HepG2 (cell line): ENCODE data around the gene PLSCR5. TPM values are rescaled to one million over a fixed set of nuclear protein-coding genes. Genes with fewer than 3 reads are reported as not detected.

Experiments used
- BHLHE40 ChIP-seq: IDR thresholded peaks from 2 replicates; pipeline ENCODE4 v1.6.1; 2011; ENCODE audit warnings: low read length, improper control_type of control experiment
- BRD4 ChIP-seq: sonication (generic); formaldehyde crosslinking; IDR thresholded peaks from 2 replicates; pipeline ENCODE4 v1.4.0; 2020; ENCODE audit warnings: missing genetic modification reagents
- CENPT ChIP-seq: sonication (generic); formaldehyde crosslinking; IDR thresholded peaks from 2 replicates; pipeline ENCODE4 v1.8.0; 2022; ENCODE audit warnings: low read depth, mild to moderate bottlenecking, moderate library complexity, missing genetic modification reagents
- GATAD2A ChIP-seq: IDR thresholded peaks from 2 replicates; pipeline ENCODE4 v1.6.1; 2016
- HINFP ChIP-seq: sonication (generic); formaldehyde crosslinking; IDR thresholded peaks from 2 replicates; pipeline ENCODE4 v1.4.0; 2020; ENCODE audit warnings: low read depth, mild to moderate bottlenecking, missing genetic modification reagents
- HNF1A ChIP-seq, 2 experiments: sonication (generic) in 1 of 2; formaldehyde crosslinking in 1 of 2; IDR thresholded peaks; 2 replicates each; pipeline versions ENCODE4 v1.4.0 to v1.6.1; 2016 to 2020; ENCODE audit warnings: borderline replicate concordance in 1 of 2, low read depth in 1 of 2, mild to moderate bottlenecking in 1 of 2, missing genetic modification reagents in 1 of 2
- KLF15 ChIP-seq: sonication (generic); formaldehyde crosslinking; IDR thresholded peaks from 2 replicates; pipeline ENCODE4 v1.8.1; 2023; ENCODE audit warnings: borderline replicate concordance, mild to moderate bottlenecking, inconsistent platforms, missing genetic modification reagents, mixed read lengths
- RBM39 ChIP-seq: fragments of 200-400 bp; formaldehyde crosslinking; IDR thresholded peaks from one replicate; pipeline ENCODE4 v1.6.1; 2018; ENCODE audit warnings: antibody characterized with exemption, mild to moderate bottlenecking, low read depth, low read length; ENCODE audit not compliant: poor library complexity, severe bottlenecking
- RXRA ChIP-seq: sonication (generic); formaldehyde crosslinking; IDR thresholded peaks from 2 replicates; pipeline ENCODE4 v1.5.1; 2020; ENCODE audit warnings: missing genetic modification reagents
- SMARCC2 ChIP-seq: fragments of 450-650 bp; IDR thresholded peaks from 2 replicates; pipeline ENCODE4 v1.6.1; 2017; ENCODE audit warnings: antibody characterized with exemption, mild to moderate bottlenecking
- TSC22D2 ChIP-seq: sonication (generic); formaldehyde crosslinking; IDR thresholded peaks from 2 replicates; pipeline ENCODE4 v1.5.1; 2020; ENCODE audit warnings: missing genetic modification reagents, mild to moderate bottlenecking, borderline replicate concordance
- ZFAT ChIP-seq: sonication (generic); formaldehyde crosslinking; conservative IDR thresholded peaks from 2 replicates; pipeline ENCODE4 v1.8.1; 2023; ENCODE audit warnings: missing genetic modification reagents, inconsistent platforms
- ZNF234 ChIP-seq: sonication (generic); formaldehyde crosslinking; conservative IDR thresholded peaks from 2 replicates; pipeline ENCODE4 v1.5.1; 2020; ENCODE audit warnings: mild to moderate bottlenecking, missing genetic modification reagents
- ZNF629 ChIP-seq: sonication (generic); formaldehyde crosslinking; conservative IDR thresholded peaks from 2 replicates; pipeline ENCODE4 v1.5.0; 2020; ENCODE audit warnings: missing genetic modification reagents
- ZNF7 ChIP-seq: IDR thresholded peaks from 2 replicates; pipeline ENCODE4 v1.6.1; 2016; ENCODE audit warnings: missing biosample characterization, missing genetic modification reagents
- ZNF891 ChIP-seq: sonication (generic); formaldehyde crosslinking; IDR thresholded peaks from 2 replicates; pipeline ENCODE4 v1.5.0; 2020; ENCODE audit warnings: mild to moderate bottlenecking, missing genetic modification reagents
- ZSCAN31 ChIP-seq: sonication (generic); formaldehyde crosslinking; IDR thresholded peaks from 2 replicates; pipeline ENCODE4 v1.5.0; 2020; ENCODE audit warnings: low read depth, mild to moderate bottlenecking, missing genetic modification reagents
- ZZZ3 ChIP-seq: sonication (generic); formaldehyde crosslinking; IDR thresholded peaks from 2 replicates; pipeline ENCODE4 v1.4.0; 2020; ENCODE audit warnings: missing genetic modification reagents, mild to moderate bottlenecking, borderline replicate concordance
- polyA plus RNA-seq, 8 experiments: library from polyadenylated mRNA; depleted of rRNA in 3 of 8; stranded (reverse) in 7 of 8; unstranded in 1 of 8; fragments of >200 nt; fragmentation: Illumina TruSeq in 4 of 8; extraction: Trizol in 4 of 8; gene quantifications; 2 replicates each; pipeline versions ENCODE4 v1.2.1 to v1.2.3, GENCODE V29; 2011 to 2016; ENCODE audit warnings: low read depth in 4 of 8, missing spikeins in 1 of 8, mixed read lengths in 1 of 8; ENCODE audit not compliant: insufficient read depth in 1 of 8
- total RNA-seq, 5 experiments: library from RNA; depleted of rRNA; stranded (reverse); fragments of >200 nt; fragmentation: Illumina TruSeq; extraction: Trizol; gene quantifications; 2 replicates each; pipeline ENCODE4 v1.2.3, GENCODE V29; 2016; ENCODE audit warnings: low read depth in 1 of 5
- TF ChIP-seq, protein P1 (sequence below): sonication (generic); formaldehyde crosslinking; IDR thresholded peaks from 2 replicates; pipeline ENCODE4 v1.4.0; 2020; ENCODE audit warnings: missing genetic modification reagents; ENCODE audit errors: not compliant biosample characterization
- TF ChIP-seq, protein P2 (sequence below): sonication (generic); formaldehyde crosslinking; IDR thresholded peaks from 2 replicates; pipeline ENCODE4 v1.4.0; 2020; ENCODE audit warnings: missing genetic modification reagents

The PLSCR5 gene
- total and polyA plus RNA-seq, 2 of the 13 experiments (the other 11 are each of a cell fraction or from before 2014, with no cell fraction given): 0.50 TPM; not detected in 1

GRCh38 chr3:146626403-146627122, 21.4 kb upstream of the PLSCR5 start (continued):
- TF ChIP-seq HNF1A (IDR thresholded peaks at IDR 0.05; ENCODE audit: low read depth) (peak; percentile 75), HNF1A (CRISPR knock-in tag; IDR thresholded peaks at IDR 0.05; ENCODE audit: borderline replicate concordance) (peak; percentile 87; the same call in 1 of the 2 replicates), ZNF7 (CRISPR knock-in tag) (no peak), GATAD2A (peak; percentile 95), KLF15 (CRISPR knock-in tag) (no peak), ZNF234 (no peak), BRD4 (CRISPR knock-in tag) (no peak), ZZZ3 (no peak), ZNF629 (CRISPR knock-in tag) (no peak), SMARCC2 (no peak), TSC22D2 (CRISPR knock-in tag) (no peak), CENPT (CRISPR knock-in tag) (no peak), RBM39 (no peak), ZNF891 (CRISPR knock-in tag) (no peak), HINFP (CRISPR knock-in tag) (no peak), ZSCAN31 (CRISPR knock-in tag) (no peak), RXRA (no peak; the same call in 1 of the 2 replicates), BHLHE40 (peak; percentile 49; the same call in 1 of the 2 replicates), ZFAT (CRISPR knock-in tag) (no peak)
- TF ChIP-seq, protein P1, sequence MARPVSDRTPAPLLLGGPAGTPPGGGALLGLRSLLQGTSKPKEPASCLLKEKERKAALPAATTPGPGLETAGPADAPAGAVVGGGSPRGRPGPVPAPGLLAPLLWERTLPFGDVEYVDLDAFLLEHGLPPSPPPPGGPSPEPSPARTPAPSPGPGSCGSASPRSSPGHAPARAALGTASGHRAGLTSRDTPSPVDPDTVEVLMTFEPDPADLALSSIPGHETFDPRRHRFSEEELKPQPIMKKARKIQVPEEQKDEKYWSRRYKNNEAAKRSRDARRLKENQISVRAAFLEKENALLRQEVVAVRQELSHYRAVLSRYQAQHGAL: no peak
- TF ChIP-seq, protein P2, sequence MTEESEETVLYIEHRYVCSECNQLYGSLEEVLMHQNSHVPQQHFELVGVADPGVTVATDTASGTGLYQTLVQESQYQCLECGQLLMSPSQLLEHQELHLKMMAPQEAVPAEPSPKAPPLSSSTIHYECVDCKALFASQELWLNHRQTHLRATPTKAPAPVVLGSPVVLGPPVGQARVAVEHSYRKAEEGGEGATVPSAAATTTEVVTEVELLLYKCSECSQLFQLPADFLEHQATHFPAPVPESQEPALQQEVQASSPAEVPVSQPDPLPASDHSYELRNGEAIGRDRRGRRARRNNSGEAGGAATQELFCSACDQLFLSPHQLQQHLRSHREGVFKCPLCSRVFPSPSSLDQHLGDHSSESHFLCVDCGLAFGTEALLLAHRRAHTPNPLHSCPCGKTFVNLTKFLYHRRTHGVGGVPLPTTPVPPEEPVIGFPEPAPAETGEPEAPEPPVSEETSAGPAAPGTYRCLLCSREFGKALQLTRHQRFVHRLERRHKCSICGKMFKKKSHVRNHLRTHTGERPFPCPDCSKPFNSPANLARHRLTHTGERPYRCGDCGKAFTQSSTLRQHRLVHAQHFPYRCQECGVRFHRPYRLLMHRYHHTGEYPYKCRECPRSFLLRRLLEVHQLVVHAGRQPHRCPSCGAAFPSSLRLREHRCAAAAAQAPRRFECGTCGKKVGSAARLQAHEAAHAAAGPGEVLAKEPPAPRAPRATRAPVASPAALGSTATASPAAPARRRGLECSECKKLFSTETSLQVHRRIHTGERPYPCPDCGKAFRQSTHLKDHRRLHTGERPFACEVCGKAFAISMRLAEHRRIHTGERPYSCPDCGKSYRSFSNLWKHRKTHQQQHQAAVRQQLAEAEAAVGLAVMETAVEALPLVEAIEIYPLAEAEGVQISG (CRISPR knock-in tag): peak; percentile 47; the same call in 1 of the 2 replicates
